HG03520 (cell line): ENCODE data around the gene TMEM150A.
"Not testable (repeated sequence)": the region's sequence is repeated elsewhere in the genome, so short reads cannot be mapped to it uniquely, and the experiment has no call there.

Source experiments
- ATAC-seq: cut with Tn5 transposase; IDR thresholded peaks from one replicate; pipeline ENCODE4 v1.9.1; 2021; ENCODE audit warnings: mild to moderate bottlenecking, moderate library complexity; ENCODE audit not compliant: unreplicated experiment

TMEM150A gene

DNA sequence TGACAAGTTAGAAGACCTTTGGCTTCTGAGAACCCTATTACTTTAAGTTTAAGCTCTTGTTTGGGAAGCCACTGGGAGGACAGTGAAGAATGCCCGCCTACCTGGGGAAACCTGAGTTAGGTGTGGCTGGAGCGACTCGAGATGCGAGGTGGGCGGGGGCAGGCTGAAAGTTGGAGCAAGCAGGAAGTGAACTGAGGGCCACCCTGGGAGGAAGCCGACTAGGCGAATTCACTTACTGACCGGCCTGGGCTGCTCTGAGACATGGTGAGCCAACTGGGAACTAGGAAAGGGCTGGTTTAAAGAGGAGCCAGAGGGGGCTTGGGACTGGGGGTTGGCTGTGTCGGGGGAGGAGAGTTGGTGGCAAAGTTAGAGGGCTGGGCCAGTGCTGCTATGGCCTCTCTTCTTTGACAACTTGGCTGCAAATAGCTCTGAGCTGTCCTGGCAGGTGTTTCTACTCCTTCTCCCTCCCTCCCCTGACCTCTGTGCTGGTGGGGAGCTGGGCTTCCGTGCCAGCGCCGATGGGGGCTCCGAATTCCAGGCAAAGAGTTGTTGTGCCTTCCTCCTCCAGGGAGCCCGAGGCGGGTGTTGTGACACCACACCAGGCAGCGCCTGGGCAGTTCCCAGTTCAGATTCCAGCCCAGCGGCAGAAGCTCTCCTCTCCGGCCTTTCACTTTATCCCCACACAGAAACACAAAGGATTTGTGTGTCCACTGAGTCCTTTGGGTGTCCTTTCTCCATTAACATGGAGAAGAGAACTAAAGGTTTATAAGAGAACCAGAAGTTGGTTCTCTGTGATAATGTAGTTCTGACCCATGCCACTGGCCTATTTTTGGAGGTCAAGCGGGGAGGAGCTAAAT lies 24.9 kb downstream of the TMEM150A start, which contains the start of gene VAMP8:
Gene VAMP8 (plus strand): TSS at position 201 of the 857 bp plus-strand sequence. CDS start 61 bp downstream, at position 262.
- peak; percentile 54 for ATAC-seq

DNA sequence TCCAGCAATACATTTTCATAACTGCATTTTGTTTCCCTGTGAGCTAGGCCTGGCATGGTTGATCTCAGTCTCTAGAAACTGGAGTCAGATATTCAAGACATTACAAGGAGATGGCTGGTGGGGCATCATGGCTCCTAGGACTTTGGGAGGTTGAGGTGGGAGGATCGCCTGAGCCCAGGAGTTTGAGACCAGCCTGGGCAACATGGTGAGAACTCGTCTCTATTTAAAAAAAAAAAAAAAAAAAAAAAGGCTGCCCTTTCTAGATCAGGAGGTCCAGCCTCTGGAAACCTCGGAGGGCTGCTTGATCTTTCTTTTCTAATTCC lies 25.5 kb downstream of the TMEM150A start:
- ATAC-seq, result no peak

DNA sequence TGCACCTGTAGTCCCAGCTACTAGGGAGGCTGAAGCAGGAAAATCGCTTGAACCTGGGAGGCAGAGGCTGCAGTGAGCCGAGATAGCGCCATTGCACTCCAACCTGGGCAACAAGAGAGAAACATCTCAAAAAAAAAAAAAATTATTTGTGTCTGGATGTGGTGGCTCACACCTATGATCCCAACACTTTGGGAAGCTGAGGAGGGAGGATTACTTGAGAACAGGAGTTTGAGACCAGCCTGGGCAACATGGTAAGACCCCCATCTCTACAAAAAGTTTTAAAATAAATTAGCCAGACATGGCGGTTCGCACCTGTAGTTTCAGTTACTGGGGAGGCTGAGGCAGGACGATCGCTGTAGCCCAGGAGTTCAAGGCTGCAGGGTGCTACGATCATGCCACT lies 26.8 kb downstream of the TMEM150A start:
- ATAC-seq, result no peak

- ATAC-seq, result no peak
These were observed 36.2 kb downstream of the TMEM150A start for GRCh38 chr2:85566265-85566664.

GRCh38 chr2:85564144-85564563 lies 38.3 kb downstream of the TMEM150A start:
- ATAC-seq, result no peak

DNA sequence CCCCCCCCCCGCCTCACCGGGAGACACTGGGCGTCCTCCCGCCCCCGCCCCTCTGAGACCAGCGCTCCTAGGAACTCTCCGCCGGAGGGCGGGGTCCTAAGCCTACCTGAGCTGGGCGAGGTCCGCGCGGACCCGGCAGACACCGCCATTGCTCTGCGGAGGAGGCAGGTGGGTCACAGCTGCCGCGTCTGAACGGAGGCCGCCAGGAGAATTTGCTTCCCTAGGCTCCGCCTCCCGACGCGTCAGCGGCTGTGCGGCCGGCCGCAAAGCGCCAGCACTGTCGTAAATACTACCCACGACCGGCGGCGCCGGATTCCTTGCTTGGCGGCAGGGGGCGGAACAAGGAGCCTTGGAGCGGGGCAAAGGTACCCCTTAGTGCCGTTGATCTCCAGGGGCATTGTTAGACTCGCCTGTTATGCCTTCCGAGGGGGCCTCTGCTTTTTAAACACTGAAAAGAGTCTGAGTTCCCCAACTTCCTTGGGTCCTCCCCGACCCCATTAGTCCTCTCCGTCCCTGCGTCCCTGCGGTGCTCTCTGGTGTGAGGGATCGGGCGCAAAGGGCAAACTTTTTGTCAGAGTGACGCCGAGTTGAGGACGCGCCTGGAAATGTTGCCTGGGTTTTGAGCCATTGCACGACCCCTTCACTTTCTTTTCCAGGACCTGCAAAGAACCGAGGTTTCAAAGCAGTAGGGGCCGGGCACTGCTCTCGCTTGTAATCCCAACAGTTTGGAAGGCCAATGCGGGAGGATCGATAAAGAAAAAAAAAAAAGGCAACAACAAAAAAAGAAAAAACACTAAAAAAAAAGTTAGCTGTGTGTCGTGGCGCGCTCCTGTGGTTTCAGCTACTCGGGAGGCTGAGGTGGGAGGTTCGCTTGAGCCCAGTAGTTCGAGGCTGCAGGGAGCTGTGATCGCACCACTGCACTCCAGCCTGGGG lies 41.0 kb downstream of the TMEM150A start, which contains the start of gene GGCX:
Gene GGCX (minus strand): TSS at position 214 of the 933 bp plus-strand sequence. CDS start 65 bp downstream, at position 149.
- peak; percentile 79 for ATAC-seq

- ATAC-seq, result peak; percentile 6
These were observed 41.7 kb downstream of the TMEM150A start for GRCh38 chr2:85560812-85561279.

- not testable (repeated sequence) for ATAC-seq
These were observed 42.1 kb downstream of the TMEM150A start for GRCh38 chr2:85560403-85560726.

DNA sequence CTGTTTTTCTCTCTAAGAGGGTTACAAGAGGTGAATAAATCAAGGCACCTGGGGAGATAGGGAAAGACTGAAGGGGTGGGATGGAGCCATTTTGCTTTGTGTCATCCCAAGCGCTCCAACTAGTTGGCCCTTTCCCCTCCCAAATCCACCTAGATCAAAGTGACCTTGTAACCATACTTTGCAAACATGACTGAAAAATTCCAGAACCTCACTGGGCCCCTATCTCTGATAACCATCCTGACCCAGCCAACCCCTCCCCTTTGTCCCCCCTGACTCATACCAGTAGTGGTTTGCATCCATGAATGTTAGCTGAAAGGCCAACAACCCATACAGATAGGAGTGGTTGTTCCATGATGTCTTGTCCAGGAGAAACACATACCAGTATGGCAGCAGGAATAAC lies 44.3 kb downstream of the TMEM150A start:
- ATAC-seq, result no peak

DNA sequence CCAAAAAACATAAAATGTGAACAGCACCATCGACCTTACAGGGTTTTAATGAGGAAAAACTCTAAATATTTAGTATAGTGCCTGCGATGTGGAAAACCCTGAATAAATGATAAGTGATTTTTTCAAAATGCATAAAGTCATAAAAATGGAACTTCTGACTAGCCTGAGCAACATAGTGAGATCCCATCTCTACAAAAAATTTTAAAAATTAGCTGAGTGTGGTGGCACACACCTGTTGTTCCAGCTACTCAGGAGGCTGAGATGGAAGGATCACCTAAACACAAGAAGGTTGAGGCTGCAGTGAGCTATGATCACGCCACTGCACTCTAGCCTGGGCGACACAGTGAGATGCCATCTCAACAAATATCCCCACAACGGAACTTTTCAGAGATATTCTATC lies 45.4 kb downstream of the TMEM150A start:
- no peak for ATAC-seq

- ATAC-seq, result no peak
These were observed 47.4 kb downstream of the TMEM150A start for GRCh38 chr2:85554980-85555612.

GRCh38 chr2:85553184-85553583 lies 49.3 kb downstream of the TMEM150A start:
- ATAC-seq, result no peak

DNA sequence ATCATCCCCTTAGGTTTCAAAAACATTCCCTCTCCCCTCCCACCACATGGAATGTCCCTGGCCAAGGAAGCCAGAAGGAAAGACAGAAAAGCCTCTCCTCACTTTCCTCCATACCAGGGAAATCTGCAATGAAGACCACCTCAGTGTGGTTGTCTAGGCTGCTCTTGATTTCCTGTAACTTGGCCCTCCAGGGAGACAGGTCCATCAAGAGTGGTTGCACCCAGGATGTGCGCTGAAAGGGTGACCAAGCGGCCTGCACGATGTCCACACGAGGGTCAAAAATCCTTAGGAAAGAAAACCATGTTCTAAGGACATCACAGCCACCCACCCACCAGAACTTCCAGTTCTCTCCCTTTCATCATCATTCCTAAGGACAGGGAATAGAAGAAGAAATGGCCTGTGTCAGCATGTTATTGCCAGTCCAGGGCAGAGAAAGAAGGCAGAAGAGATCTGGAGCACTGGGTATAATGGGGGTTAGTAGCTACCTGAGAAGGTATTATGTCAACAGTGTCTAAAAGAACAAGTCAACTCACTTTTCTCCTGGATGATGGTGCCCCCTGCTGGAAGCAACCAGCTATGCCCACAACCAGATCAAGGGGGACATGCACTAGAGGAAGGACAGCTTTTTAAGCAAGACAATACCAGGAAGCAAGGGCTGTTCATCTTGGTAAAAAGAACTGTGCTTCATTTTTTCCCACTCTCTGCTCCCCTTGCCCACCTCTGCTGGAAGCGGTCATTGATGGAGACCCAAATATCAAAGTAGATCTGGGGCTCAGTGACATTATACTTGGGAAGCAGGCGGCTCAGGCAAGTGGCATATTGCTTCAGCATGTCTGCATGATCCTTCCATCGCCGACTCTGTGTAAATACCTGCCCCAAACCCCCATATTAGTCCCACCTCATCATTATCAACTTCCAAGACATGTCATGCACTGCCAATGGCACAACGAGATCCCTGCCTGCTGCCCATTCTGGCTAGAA lies 50.5 kb downstream of the TMEM150A start:
- ATAC-seq, result peak; percentile 55

- no peak for ATAC-seq
These were observed 52.0 kb downstream of the TMEM150A start for GRCh38 chr2:85550486-85550885.

DNA sequence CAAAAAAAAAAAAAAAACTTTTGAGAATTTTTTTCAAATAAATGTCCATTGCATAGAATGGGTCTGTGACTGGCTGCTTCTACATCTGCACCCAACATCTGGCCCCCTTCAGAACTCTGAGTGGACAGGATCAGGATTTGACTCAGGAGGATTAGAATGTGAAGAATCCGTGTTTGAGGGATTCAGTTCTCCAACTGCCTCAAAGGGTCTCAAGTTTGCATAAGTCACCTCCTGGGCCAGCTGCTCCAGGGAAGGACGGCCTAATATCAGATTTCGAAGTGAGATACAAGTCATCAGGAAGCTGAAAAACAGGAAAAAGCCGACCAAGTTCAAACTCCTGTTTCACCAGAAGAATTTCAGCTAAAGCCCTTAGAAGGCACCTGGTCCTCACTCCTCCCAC lies 52.7 kb downstream of the TMEM150A start:
- no peak for ATAC-seq

GRCh38 chr2:85549095-85549494 lies 53.4 kb downstream of the TMEM150A start:
- no peak for ATAC-seq

- ATAC-seq, result no peak
These were observed 53.9 kb downstream of the TMEM150A start for GRCh38 chr2:85548608-85548900.
